HG03064 (cell line): ENCODE data around the gene MKLN1.
"Not testable (repeated sequence)": the region's sequence is repeated elsewhere in the genome, so short reads cannot be mapped to it uniquely, and the experiment has no call there.

Experiments
- ATAC-seq: cut with Tn5 transposase; IDR thresholded peaks from one replicate; pipeline ENCODE4 v1.9.1; 2021; ENCODE audit warnings: low read depth; ENCODE audit not compliant: unreplicated experiment

The MKLN1 gene

DNA sequence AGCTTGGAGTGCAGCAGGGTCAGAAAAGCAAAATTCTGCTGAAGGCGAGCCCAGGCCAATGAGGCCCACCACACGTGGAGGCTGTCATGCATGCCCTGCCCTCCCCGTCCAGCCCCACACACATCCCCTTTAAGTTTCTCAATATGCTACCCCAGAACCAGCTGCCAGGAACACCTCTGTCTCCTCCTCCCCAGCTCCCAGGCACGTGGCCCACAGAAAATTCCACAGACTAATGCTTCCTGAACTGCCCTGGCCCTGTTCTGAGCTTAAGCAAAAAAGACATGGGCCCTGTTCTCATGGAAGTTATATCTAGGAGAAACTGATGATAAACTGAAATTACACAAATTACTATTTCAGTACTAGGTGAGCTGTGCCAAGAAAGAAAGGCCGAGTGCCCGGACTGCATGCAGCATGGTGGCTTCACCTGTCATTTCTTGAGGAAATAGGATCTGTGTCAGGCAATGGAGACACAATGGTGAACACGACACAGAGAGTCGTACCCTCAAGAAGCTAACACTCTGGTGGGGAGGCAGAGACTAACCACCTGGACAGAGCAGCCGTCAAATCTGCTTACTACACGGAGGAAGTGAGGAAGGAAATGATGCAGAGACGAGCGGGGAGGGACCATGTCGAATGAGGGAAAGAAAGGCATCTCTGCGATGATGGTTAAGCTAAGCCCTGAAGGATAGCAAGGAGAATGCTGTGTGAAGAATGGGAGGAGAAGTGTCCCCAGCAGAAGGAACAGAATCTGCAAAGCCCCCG, 184.3 kb downstream of the MKLN1 start:
- no peak for ATAC-seq

- ATAC-seq: peak; percentile 94
These were observed 185.8 kb downstream of the MKLN1 start for GRCh38 chr7:131513245-131514061.

GRCh38 chr7:131515471-131515870, 187.8 kb downstream of the MKLN1 start:
- ATAC-seq: not testable (repeated sequence)

DNA sequence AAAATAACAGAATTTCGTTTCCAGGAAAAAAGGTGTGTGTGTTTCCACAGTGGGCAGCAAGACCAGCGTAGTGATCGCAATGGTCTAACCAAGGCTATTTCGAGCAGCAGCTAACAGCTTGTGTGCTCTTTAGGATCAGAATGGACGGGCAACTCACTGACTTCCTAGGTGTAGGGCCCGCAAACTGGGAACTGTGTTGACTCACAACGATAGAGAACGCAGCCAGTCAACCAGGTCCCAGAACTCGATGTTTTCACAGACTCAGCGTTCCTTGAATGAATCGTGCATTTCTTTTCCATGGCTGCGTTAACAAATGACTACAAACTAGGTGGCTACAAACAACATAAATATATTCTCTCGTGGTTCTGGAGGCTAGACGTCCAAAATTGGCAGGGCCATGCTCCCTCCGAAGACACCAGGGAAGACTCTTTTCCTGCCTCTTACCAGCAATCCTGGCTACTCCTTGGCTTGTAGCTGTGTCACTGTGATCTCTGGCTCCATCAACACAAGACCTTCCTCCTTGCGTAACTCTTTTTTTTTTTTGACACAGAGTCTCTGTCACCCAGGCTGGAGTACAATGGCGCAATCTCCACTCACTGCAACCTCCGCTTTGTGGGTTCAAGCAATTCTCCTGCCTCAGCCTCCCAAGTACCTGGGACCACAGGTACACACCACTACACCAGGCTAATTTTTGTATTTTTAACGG, 189.7 kb downstream of the MKLN1 start:
- ATAC-seq: no peak

- no peak for ATAC-seq
These were observed 190.9 kb downstream of the MKLN1 start for GRCh38 chr7:131518626-131519025.

GRCh38 chr7:131521651-131522163, 194.0 kb downstream of the MKLN1 start:
- ATAC-seq: no peak

GRCh38 chr7:131522325-131522930, 194.8 kb downstream of the MKLN1 start:
- peak; percentile 59 for ATAC-seq

DNA sequence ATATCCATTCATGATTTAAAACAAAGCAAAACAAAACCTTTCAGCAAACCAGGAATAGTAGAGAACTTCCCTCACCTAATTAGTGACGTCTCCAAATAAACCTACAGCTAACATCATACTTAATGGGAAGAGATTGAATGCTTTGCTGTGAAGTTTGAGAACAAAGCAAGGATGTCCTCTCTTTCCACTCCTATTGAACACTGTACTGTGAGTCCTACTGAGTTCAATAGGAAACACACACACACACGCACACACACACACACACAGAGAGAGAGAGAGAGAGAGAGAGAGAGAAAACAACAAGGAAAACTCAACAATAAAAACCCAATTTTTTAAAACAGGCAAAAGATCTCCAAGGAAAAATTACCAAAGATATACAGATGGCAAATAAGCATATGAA, 196.4 kb downstream of the MKLN1 start:
- no peak for ATAC-seq

GRCh38 chr7:131524703-131525102, 197.0 kb downstream of the MKLN1 start:
- ATAC-seq: no peak

GRCh38 chr7:131525820-131526219, 198.1 kb downstream of the MKLN1 start:
- no peak for ATAC-seq

- ATAC-seq: no peak
These were observed 199.8 kb downstream of the MKLN1 start for GRCh38 chr7:131527456-131527855.

DNA sequence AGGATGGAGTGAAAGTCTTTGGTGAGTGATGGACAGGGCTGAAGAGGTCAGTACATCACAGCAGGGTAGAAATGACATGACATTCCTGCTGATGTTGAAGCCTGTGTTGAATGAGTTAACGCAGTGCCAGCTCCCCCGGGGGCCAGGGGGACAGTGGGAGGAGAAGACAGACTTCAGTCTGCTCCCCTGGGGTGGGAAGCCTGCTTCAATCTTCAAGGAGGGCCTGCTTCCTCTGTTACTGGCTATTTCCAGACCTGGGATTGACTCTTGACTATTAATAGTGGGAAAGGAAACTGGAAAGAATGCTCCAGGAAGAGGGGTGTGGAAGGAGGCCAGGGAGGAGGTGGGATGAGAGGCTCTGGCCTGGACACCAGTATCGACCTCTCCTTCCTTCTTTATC, 201.5 kb downstream of the MKLN1 start:
- ATAC-seq: no peak

DNA sequence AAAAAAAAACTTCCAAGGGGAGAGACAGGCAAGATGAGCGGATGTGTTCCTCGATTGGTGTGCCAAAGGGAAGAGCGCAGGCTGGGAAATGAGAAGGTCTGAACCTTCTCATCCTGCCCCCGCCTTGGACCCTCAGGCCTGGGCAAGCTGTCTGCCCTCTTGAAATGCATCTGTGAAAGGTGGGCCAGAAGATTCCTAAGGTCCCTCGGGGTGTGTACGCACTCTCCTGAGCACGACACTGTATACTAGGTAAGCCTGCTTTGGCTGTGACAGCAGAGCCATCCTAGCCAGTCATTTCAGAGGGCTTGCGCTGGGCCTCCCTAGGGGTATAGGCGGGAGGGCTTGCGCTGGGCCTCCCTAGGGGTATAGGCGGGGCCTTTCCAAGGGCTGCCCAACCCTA, 201.9 kb downstream of the MKLN1 start:
- ATAC-seq: no peak

DNA sequence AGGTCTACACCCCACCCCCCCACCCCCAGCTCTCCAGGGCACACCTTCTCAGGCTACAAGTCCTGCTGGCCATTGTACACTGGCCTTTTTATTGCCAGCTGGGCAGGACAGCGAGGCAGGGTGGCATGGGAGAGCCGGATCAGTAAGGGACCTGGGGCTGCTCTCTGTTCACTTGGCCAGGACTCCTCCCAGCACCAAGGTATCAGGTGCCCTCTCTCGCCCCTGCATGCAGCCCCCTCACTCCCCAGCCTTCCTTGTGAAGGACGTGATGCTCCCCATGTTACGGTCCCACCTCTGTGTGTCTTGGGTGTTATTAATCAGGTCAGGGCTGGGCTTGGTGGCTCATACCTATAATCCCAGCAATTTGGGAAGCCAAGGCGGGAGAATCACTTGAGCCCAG, 202.5 kb downstream of the MKLN1 start:
- no peak for ATAC-seq

- ATAC-seq: no peak
These were observed 205.0 kb downstream of the MKLN1 start for GRCh38 chr7:131532570-131533091.

- no peak for ATAC-seq
These were observed 205.5 kb downstream of the MKLN1 start for GRCh38 chr7:131533151-131533559.

DNA sequence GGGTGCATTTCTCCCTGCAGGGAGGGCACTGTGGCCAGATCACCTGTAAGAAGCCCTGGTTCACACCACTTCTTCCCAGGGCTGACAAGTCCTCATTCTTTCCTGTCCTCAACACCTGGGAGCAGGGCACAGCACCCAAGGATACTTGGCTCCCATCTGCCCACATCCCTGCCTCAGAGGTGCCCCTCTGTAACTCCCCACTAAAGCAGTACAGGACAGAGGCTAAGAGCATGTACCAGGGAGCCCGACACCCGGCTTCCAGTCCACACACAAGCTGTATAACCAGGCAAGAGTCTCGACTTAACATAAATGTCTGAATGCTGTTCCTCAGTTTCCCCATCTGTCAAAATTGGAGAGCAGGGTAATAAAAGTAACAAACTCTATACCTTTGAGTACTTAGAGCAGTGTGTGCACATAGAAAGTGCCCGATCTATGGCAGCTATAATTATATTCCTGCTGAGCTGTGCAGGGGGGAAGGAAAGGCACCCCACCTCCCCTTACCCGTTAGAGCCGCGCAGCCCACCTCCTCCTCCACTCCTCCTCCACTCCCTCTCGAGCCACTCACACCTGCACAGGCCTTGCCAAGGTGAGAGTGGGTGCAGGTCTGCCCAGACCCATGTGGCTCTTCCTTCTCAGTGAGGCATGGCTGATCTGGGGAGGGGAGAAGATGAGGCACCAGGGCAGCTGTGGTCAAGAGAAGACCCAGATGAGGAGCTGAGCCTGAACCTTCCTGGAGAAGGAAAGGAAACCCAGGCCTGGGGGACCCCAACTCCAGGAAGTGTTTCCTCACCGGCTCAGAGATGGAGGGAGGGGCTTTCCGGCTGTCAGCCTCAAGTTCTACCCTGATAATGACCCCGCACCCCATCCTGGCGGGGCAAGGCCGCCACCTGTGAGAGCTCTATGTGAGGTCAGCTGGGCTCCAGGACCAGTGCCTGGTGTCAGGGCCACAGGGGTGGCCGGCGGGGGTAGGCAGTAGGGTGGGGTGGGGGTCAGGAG, 206.2 kb downstream of the MKLN1 start:
- ATAC-seq: no peak

DNA sequence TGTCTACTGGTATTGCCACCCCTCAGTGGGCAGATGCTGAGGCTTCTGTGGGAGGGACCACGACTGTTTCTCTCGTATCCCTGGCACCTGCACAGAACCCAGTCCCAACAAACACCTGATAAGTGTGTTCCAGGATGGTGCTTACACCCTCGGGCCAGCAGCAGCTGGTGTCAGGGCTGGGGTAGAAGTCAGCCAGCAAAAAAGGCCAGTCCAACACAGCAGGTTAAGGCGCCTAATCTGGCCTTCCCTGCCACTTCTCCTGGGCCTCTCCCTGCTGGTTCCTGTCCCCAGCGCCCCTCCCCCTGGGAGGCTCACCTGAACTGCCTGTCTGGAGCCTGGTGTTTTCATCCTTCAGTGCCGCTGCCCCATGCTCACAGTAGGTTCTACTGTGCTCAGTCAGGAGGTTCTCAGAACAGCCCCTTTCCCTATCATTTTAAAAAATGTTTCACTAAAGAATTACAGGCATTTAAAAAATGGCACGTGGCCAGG, 208.7 kb downstream of the MKLN1 start:
- ATAC-seq: no peak

- ATAC-seq: no peak
These were observed 209.9 kb downstream of the MKLN1 start for GRCh38 chr7:131537571-131537978.
